Fibroblast of villous mesenchyme (primary cell): ENCODE measurements around the gene GALNT4. TPM values are rescaled to one million over a fixed set of nuclear protein-coding genes. Genes with fewer than 3 reads are reported as not detected.

Source experiments
- DNase-seq: peaks from one replicate; pipeline ENCODE4 v3.0.0-alpha.2; 2010; ENCODE audit warnings: low read depth
- H3K4me3 ChIP-seq: 2 replicates; pipeline ENCODE4 v1.5.1; 2011; ENCODE audit warnings: low read depth, mild to moderate bottlenecking, low read length
- total RNA-seq: library from RNA; depleted of rRNA; stranded (reverse); fragments of >200 nt; gene quantifications from 2 replicates; pipeline ENCODE4 v1.2.3, GENCODE V29; 2012
- TF ChIP-seq, protein P1 (sequence below): IDR thresholded peaks from 2 replicates; pipeline ENCODE4 v1.5.1; 2012; ENCODE audit warnings: low read depth, mild to moderate bottlenecking, low read length; ENCODE audit not compliant: insufficient read depth

GALNT4 gene
- 11.9 and 15.5 TPM in 2 replicates for total RNA-seq

DNA sequence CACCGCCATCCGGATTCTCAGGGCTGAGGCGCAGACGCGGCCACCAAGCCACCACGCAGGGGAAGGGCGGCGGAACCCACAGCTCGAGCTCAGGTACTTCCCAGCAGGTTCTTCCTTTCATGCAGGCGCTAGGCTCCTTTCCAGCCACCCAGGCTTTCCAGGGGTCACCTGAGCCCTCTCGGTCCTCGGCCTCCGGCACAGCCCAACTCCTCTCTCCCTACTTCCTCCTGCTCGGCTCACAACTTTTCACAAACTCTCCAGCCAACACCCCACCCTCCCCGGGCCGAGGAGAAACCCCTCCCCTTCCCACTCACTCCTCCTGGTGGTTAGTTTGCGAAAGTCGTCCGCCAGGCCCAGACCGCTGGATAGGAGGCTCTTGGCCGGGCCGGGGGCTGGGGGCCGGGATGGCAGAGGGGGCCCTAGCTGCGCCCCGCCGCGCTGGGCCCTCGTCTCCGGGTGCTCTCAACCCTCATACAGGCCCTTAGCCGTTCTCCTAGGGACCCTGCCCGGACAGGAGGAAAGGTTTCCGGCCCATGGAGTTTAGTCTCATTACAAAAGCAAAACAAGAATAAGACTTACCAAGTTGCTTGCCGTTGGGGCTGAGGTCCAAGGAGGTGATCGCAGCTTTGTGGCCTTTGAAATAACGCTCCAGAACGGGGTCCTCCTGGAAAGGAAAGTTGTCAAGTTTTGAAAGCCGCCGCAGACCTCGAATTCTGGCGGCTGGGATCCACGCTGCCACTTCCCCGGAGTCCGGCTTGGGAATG lies at the start of gene GALNT4:
TSS of gene GALNT4 (minus strand) at position 256 of the 764 bp plus-strand sequence. CDS start at position 9, 247 bp downstream.
- TF ChIP-seq, protein P1, sequence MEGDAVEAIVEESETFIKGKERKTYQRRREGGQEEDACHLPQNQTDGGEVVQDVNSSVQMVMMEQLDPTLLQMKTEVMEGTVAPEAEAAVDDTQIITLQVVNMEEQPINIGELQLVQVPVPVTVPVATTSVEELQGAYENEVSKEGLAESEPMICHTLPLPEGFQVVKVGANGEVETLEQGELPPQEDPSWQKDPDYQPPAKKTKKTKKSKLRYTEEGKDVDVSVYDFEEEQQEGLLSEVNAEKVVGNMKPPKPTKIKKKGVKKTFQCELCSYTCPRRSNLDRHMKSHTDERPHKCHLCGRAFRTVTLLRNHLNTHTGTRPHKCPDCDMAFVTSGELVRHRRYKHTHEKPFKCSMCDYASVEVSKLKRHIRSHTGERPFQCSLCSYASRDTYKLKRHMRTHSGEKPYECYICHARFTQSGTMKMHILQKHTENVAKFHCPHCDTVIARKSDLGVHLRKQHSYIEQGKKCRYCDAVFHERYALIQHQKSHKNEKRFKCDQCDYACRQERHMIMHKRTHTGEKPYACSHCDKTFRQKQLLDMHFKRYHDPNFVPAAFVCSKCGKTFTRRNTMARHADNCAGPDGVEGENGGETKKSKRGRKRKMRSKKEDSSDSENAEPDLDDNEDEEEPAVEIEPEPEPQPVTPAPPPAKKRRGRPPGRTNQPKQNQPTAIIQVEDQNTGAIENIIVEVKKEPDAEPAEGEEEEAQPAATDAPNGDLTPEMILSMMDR, result peak; percentile 73
- peak; percentile 87 for DNase-seq

DNA sequence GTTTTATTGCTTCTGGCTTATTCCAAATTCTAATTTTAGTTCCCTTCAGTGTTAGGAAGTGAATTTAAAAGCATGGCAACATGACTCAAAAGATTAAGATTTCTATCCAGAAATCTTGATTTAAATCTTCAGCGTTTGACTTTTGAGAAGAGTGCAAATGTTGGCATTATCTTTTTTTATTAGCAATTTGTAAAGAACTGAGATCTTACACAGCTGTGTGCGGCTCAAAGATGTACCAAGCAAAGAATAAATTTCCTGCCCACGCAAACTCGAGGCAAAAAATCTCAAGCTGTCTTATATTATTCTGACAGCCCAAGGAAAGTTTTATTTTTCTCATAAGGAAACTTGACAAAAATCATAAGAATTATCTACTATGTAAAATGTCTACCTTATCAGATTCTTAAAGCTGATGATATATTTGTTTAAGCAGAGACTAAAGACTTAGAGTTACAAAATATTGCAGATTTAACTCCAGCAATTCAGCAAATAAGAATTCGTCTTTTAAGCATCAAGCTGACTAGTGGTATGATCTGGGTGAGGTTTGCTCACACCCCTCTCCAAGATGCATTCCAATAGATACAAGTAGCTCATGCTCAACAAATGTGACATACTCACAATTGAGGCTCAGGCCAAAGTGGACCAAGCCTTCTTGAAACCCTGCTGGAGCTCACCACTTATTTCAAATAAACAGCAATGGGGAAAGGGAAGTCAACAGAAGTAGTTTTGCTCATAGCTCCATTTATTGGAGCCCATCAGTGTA lies 48.6 kb upstream of the GALNT4 start:
- no peak overlapping the region for H3K4me3 ChIP-seq
- DNase-seq, result no peak
- TF ChIP-seq, protein P1, result no peak

More for the DNA sequence above, at the start of gene GALNT4:
- H3K4me3 ChIP-seq, result peak within 1 kb of the TSS; percentile 87

DNA sequence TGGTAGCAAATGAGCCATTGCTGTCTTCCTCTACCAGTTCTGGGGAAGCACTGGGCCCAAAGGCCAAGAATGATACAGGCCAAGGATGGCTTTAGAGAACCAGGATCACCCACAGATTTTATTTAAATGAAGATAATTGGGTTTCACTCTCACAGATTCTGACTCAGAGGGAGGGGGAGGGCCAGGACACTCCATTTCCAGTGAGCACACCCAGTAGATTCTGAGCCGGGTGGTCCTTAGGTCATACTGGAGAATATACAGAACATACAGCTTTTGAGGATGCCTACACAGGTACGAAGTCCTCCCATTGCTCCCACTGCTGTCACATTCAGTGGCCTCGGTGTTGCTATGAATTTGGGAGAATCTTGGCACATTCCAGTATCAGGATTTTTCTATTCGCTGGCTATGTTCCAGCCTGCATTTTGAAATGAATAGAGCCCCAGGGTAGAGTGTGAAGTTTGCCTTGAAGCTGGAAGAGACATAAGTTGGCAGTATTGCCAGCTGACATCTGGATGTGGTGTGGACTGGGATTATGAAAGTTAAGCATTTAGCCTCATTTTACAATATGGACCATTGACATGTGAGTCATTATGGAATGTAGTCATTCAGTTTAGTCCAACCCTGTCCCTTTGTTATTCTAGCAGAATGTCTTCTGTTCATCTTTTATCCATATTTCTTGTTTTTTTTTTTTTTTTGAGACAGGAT lies 47.0 kb upstream of the GALNT4 start:
- peak; percentile 28 for DNase-seq
- TF ChIP-seq, protein P1, result no peak
- H3K4me3 ChIP-seq, result no peak overlapping the region

DNA sequence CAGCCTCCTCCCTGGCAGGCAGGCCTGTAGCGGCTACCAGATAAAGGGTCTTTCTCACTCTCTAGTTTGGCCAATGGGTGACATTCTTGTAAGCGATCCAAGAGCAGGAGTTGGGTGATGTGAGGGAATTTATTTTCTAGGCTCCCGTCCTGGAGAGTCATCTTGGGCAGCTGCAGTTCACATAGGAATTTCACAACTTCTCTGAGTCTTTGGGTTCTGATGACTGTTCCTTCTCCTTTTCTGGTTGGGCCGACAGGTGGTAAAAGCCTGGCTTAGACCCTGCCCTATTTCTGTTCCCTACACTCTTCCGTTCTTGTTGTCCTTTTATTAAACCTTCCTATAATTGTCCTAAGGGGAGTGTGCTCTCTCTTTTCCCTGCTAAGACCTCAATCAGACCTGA lies 43.9 kb upstream of the GALNT4 start:
- H3K4me3 ChIP-seq, result no peak overlapping the region
- DNase-seq, result peak; percentile 34

DNA sequence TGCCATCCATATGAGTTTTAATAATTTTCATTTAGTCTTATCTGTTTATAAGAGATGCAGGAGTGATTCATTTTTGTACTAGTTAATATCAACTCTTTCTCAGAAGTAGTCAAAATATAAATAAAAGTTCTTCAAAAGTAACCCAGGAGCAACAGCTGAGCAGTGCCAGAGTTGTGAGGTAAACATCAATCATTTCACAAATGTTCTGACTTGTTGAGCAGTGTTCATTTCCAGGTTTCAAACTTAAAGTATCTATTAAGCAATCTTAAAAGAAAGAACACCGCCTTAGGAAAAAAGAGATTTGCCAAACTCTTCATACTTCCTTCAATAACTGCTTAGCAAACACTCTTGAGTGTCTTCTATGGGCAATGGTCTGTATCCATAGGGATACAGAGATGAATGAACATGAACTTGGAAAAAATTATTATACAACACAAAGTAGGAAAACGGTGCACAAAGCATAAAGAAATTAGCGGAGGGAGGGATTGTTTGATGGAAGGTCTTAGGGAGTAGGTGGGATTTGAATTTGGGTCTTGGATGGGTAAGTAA lies 43.2 kb upstream of the GALNT4 start:
- peak; percentile 49 for DNase-seq
- H3K4me3 ChIP-seq, result no peak overlapping the region
- TF ChIP-seq, protein P1, result no peak

More for the DNA sequence above, 43.9 kb upstream of the GALNT4 start:
- TF ChIP-seq, protein P1, result no peak

DNA sequence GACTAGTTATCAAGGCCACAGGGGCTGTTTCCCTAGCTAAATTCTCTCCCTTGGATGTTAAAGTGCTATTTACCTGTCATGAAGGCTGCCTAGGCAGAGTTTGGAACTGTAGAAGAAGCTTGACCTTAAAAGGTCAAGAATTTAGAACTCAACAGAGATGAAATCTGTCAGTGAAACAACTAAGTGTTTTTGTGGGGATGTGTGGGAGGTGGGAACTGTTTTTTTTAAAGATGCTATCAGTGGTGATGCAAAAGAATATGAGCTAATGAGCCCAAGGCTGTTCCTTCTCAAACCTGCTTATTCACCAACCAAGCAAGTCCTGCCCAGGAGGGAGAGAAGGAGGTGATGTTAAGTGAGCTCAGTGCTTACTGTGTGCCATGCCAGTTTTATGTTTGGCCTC lies 42.0 kb upstream of the GALNT4 start:
- TF ChIP-seq, protein P1, result no peak
- DNase-seq, result peak; percentile 69
- no peak overlapping the region for H3K4me3 ChIP-seq
